DND-41 (cell line): Measurements from ENCODE around the gene TEX22.

Experiments used
- CTCF ChIP-seq: IDR thresholded peaks from 2 replicates; pipeline ENCODE4 v1.5.1; 2012; ENCODE audit warnings: borderline replicate concordance, low read length, moderate library complexity, mild to moderate bottlenecking; ENCODE audit not compliant: poor library complexity, severe bottlenecking; ENCODE audit errors: extremely low read depth
- EZH2 ChIP-seq: IDR thresholded peaks from 3 replicates; pipeline ENCODE4 v1.6.1; 2012; ENCODE audit warnings: borderline replicate concordance, low read depth, mild to moderate bottlenecking, moderate library complexity, low read length, inconsistent platforms; ENCODE audit not compliant: severe bottlenecking

- TF ChIP-seq EZH2 (no peak), CTCF (no peak)
Measured at GRCh38 chr14:105386581-105387529, 11.5 kb upstream of the TEX22 start.
